Measurements from ENCODE around the gene METRNL. TPM values are rescaled to one million over a fixed set of nuclear protein-coding genes. Genes with fewer than 3 reads are reported as not detected.
"Not testable (repeated sequence)": the region's sequence is repeated elsewhere in the genome, so short reads cannot be mapped to it uniquely, and the experiment has no call there.

METRNL gene
- total RNA-seq, 1 donor from 2014 or later, result 47.1 TPM

DNA sequence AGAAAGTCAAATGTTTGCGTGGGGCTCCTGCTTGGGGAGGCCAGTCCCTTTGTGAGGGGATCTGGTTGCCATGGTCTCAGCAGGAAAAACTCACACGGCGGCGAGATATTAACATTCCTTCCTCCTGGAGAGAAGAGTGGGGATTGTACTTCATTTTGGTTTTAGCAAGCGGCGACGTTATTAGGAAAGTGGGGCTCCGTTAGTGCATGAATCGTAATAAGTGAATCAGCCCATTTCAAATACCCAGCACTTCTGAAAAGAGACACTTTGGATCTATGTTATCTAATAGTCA lies 41.6 kb upstream of the METRNL start:
- no peak for DNase-seq
- Mint-ChIP-seq H3K36me3 (ENCODE audit: unreplicated experiment) (peaks cover 26% of the 10 kb centered on the region), H3K27me3 (ENCODE audit: unreplicated experiment) (peaks cover 2% of the 10 kb centered on the region), H3K4me3 (ENCODE audit: unreplicated experiment) (no peak overlapping the region), H3K4me1 (ENCODE audit: low read depth, unreplicated experiment) (no peaks in the 10 kb centered on the region), H3K9me3 (ENCODE audit: unreplicated experiment) (peaks cover 12% of the 10 kb centered on the region), H3K27ac (ENCODE audit: unreplicated experiment) (no peak overlapping the region)
- TF ChIP-seq CTCF (IDR thresholded peaks at IDR 0.05; ENCODE audit: partially characterized antibody, unreplicated experiment), result no peak

GRCh38 chr17:83038983-83039382 lies 40.4 kb upstream of the METRNL start:
- H3K4me1 Mint-ChIP-seq (ENCODE audit: low read depth, unreplicated experiment); H3K27me3 Mint-ChIP-seq (ENCODE audit: unreplicated experiment); DNase-seq; H3K4me3 Mint-ChIP-seq (ENCODE audit: unreplicated experiment); H3K27ac Mint-ChIP-seq (ENCODE audit: unreplicated experiment): not testable (repeated sequence)
- peaks cover 30% of the 10 kb centered on the region for H3K36me3 Mint-ChIP-seq (ENCODE audit: unreplicated experiment)
- peaks cover 12% of the 10 kb centered on the region for H3K9me3 Mint-ChIP-seq (ENCODE audit: unreplicated experiment)

DNA sequence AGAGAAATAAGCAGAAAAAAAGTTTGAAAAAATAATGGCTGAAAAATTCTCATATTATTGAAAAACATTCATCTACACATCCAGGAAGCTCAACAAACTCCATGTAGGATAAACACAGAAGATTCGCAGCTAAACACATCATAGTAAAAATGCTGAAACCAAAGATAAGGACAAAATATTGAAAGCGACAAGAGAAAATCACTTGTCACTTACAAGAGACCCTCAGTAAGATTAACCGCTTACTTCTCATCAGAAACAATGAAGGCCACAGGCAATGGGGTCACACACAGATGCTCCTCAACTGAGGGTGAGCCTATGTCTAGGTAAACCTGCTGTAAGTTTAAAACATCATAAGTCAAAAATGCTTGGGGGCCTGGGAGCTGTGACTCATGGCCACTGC lies 38.1 kb upstream of the METRNL start:
- Mint-ChIP-seq H3K36me3 (ENCODE audit: unreplicated experiment) (peaks cover 30% of the 10 kb centered on the region), H3K27me3 (ENCODE audit: unreplicated experiment) (no peaks in the 10 kb centered on the region), H3K9me3 (ENCODE audit: unreplicated experiment) (peaks cover 11% of the 10 kb centered on the region), H3K4me3 (ENCODE audit: unreplicated experiment) (no peak overlapping the region), H3K4me1 (ENCODE audit: low read depth, unreplicated experiment) (no peaks in the 10 kb centered on the region), H3K27ac (ENCODE audit: unreplicated experiment) (no peak overlapping the region)
- no peak for DNase-seq
- no peak for TF ChIP-seq CTCF (IDR thresholded peaks at IDR 0.05; ENCODE audit: partially characterized antibody, unreplicated experiment)

DNA sequence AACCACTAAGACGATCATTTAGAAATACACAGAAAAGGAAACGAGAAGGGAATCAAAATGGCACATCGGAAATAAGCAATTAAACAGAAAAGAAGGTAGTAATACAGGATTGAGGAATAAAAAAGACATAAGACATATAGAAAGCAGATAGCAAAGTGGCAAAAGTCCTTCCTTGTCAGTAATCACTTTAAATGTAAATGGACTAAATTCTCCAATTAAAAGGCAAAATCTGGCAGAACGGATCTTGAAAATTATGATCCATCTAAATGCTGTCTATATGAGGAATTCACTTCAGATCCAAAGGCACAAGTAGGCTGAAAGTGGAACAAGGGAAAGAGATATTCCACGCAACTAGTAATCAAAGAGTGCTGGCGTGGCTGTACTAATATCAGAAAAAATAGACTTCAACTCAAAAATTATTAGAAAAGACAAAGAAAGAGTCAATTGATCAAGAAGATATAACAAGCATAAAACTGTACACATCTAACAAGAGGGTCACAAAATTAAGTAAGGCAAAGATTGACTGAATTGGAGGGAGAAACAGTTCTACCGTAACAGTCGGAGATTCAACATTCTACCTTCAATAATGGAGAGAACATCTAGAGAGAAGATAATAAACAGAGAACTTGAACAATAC lies 36.8 kb upstream of the METRNL start:
- Mint-ChIP-seq H3K27me3 (ENCODE audit: unreplicated experiment) (no peaks in the 10 kb centered on the region), H3K27ac (ENCODE audit: unreplicated experiment) (no peak overlapping the region), H3K9me3 (ENCODE audit: unreplicated experiment) (peaks cover 11% of the 10 kb centered on the region), H3K4me1 (ENCODE audit: low read depth, unreplicated experiment) (no peaks in the 10 kb centered on the region), H3K4me3 (ENCODE audit: unreplicated experiment) (no peak overlapping the region), H3K36me3 (ENCODE audit: unreplicated experiment) (peaks cover 36% of the 10 kb centered on the region)
- no peak for DNase-seq
- no peak for TF ChIP-seq CTCF (IDR thresholded peaks at IDR 0.05; ENCODE audit: partially characterized antibody, unreplicated experiment)

GRCh38 chr17:83044479-83044878 lies 34.9 kb upstream of the METRNL start:
- peaks cover 36% of the 10 kb centered on the region for H3K36me3 Mint-ChIP-seq (ENCODE audit: unreplicated experiment)
- H3K27me3 Mint-ChIP-seq (ENCODE audit: unreplicated experiment); H3K4me3 Mint-ChIP-seq (ENCODE audit: unreplicated experiment); H3K4me1 Mint-ChIP-seq (ENCODE audit: low read depth, unreplicated experiment); DNase-seq; H3K27ac Mint-ChIP-seq (ENCODE audit: unreplicated experiment): not testable (repeated sequence)
- H3K9me3 Mint-ChIP-seq (ENCODE audit: unreplicated experiment), result peaks cover 11% of the 10 kb centered on the region

DNA sequence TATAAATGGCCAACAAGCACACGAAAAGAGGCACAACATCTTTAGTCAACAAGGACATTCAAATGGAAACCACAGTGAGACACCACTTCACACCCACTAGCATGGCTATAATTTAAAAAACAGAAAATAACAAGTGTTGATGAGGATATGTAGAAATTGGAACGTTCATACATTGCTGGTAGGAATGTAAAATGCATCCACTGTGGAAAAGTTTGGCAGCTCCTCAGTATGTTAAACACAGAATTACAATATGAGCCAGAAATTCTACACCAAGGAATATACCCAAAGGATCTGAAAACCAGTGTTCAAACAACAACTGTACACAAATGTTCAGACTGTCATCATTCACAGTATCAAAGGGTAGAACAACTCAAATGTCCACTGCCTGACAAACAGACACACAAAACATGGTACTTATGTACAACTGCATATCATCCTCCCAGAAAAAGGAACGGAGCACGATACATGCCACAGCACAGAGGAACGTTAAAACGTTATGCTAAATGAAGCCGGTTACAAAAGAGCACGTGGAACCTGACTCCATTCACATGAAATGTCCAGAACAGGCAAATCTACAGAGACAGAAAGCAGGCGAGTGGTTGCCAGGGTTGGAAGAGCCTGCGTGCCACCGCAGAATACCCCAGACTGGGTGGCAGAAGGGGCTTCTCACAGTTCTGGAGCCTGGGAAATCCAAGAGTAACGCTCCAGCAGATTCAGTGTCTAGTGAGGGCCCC lies 32.8 kb upstream of the METRNL start:
- no peak for TF ChIP-seq CTCF (IDR thresholded peaks at IDR 0.05; ENCODE audit: partially characterized antibody, unreplicated experiment)
- Mint-ChIP-seq H3K9me3 (ENCODE audit: unreplicated experiment) (peaks cover 10% of the 10 kb centered on the region), H3K27me3 (ENCODE audit: unreplicated experiment) (peaks cover 6% of the 10 kb centered on the region), H3K4me1 (ENCODE audit: low read depth, unreplicated experiment) (no peaks in the 10 kb centered on the region), H3K4me3 (ENCODE audit: unreplicated experiment) (no peak overlapping the region), H3K36me3 (ENCODE audit: unreplicated experiment) (peaks cover 27% of the 10 kb centered on the region), H3K27ac (ENCODE audit: unreplicated experiment) (no peak overlapping the region)
- no peak for DNase-seq

All from glutamatergic neuron (in vitro differentiated cells).